NCI-H2171 (cell line): Measurements from ENCODE around the gene ODF2L.

ENCODE experiments used
- DNase-seq: peaks from one replicate; lab custom pipeline; 2025; lab: John Stamatoyannopoulos, UW

The ODF2L gene

GRCh38 chr1:86317926-86318325 is 78.2 kb downstream of the ODF2L start:
- DNase-seq = no peak

- no peak for DNase-seq
Measured at GRCh38 chr1:86305731-86306130, 90.4 kb downstream of the ODF2L start.

GRCh38 chr1:86303041-86303690 is 93.0 kb downstream of the ODF2L start:
- DNase-seq = no peak
